Thoracic aorta (tissue), 2 donors: ENCODE results near the gene CD69. TPM values are rescaled to one million over a fixed set of nuclear protein-coding genes. Genes with fewer than 3 reads are reported as not detected.

Source experiments
- ATAC-seq: fragments of 150-250 bp; one replicate; pipeline ENCODE4 v1.8.0; 2017; ENCODE audit warnings: low read depth; ENCODE audit not compliant: insufficient number of reproducible peaks, low FRiP score
- DNase-seq: peaks from one replicate; pipeline ENCODE4 v3.0.0-alpha.2; 2020; ENCODE audit warnings: low spot score
- H3K27ac ChIP-seq, 2 donors: fragments of 200-600 bp; sonication (generic); 1 replicate in 1 of 2; 2 replicates in 1 of 2; pipeline ENCODE4 v1.5.1; 2016; ENCODE audit warnings: mild to moderate bottlenecking in 2 of 2, moderate library complexity in 2 of 2
- H3K27me3 ChIP-seq: fragments of 200-600 bp; sonication (generic); replicated peaks from 2 replicates; pipeline ENCODE4 v1.6.0; 2016; ENCODE audit warnings: mild to moderate bottlenecking; ENCODE audit not compliant: insufficient read depth
- H3K36me3 ChIP-seq: fragments of 200-600 bp; sonication (generic); one replicate; pipeline ENCODE4 v1.5.1; 2016
- H3K4me1 ChIP-seq, 2 donors: fragments of 200-600 bp; sonication (generic); 1 replicate in 1 of 2; 2 replicates in 1 of 2; pipeline versions ENCODE4 v1.5.1 to v1.6.0; 2016; ENCODE audit warnings: low read depth in 2 of 2, mild to moderate bottlenecking in 1 of 2; ENCODE audit not compliant: control insufficient read depth in 1 of 2
- H3K4me3 ChIP-seq: fragments of 200-600 bp; sonication (generic); 2 replicates; pipeline ENCODE4 v1.5.1; 2016; ENCODE audit warnings: mild to moderate bottlenecking
- H3K9me3 ChIP-seq: fragments of 200-600 bp; sonication (generic); 2 replicates; pipeline ENCODE4 v1.5.1; 2016
- CTCF ChIP-seq: fragments of 200-600 bp; sonication (generic); IDR thresholded peaks from one replicate; pipeline ENCODE4 v1.5.1; 2019; ENCODE audit warnings: antibody characterized with exemption
- total RNA-seq, 2 donors: library from RNA; depleted of rRNA; stranded (reverse); fragments of >200 nt; gene quantifications; one replicate each; pipeline versions ENCODE4 v1.1.0 to v1.2.3, GENCODE V29; 2016

The CD69 gene
- total RNA-seq, 2 donors from 2014 or later: 5.8 to 40.3 TPM

GRCh38 chr12:9754099-9754927 lies 6.4 kb downstream of the CD69 start:
- H3K36me3 ChIP-seq: no peaks in the 10 kb centered on the region
- no peak for ATAC-seq
- H3K27me3 ChIP-seq: no peaks in the 10 kb centered on the region
- no peak overlapping the region for H3K27ac ChIP-seq
- no peak overlapping the region for H3K4me3 ChIP-seq
- TF ChIP-seq CTCF: no peak
- no peaks in the 10 kb centered on the region for H3K9me3 ChIP-seq
- peaks cover 0 to 3% of the 10 kb centered on the region in 2 donors for H3K4me1 ChIP-seq
- DNase-seq: no peak

- H3K36me3 ChIP-seq: no peaks in the 10 kb centered on the region
- peaks cover 0 to 3% of the 10 kb centered on the region in 2 donors for H3K4me1 ChIP-seq
- no peaks in the 10 kb centered on the region for H3K27me3 ChIP-seq
- no peak overlapping the region for H3K27ac ChIP-seq
- no peaks in the 10 kb centered on the region for H3K9me3 ChIP-seq
- H3K4me3 ChIP-seq: no peak overlapping the region
- ATAC-seq: no peak
- TF ChIP-seq CTCF: no peak
- no peak for DNase-seq
Measured at GRCh38 chr12:9753498-9753897, 7.2 kb downstream of the CD69 start.

- peaks cover 0 to 3% of the 10 kb centered on the region in 2 donors for H3K4me1 ChIP-seq
- no peak for TF ChIP-seq CTCF
- H3K27ac ChIP-seq: no peak overlapping the region
- H3K27me3 ChIP-seq: no peaks in the 10 kb centered on the region
- no peak overlapping the region for H3K4me3 ChIP-seq
- no peak for ATAC-seq
- no peaks in the 10 kb centered on the region for H3K9me3 ChIP-seq
- no peaks in the 10 kb centered on the region for H3K36me3 ChIP-seq
- no peak for DNase-seq
Measured at GRCh38 chr12:9753073-9753472, 7.6 kb downstream of the CD69 start.

GRCh38 chr12:9752145-9752933 lies 8.4 kb downstream of the CD69 start:
- TF ChIP-seq CTCF: no peak
- Histone ChIP-seq H3K27me3 (no peaks in the 10 kb centered on the region), H3K9me3 (no peaks in the 10 kb centered on the region), H3K36me3 (no peaks in the 10 kb centered on the region), H3K4me3 (no peak overlapping the region), H3K27ac (no peak overlapping the region), H3K4me1 (peaks cover 0 to 3% of the 10 kb centered on the region in 2 donors)
- ATAC-seq (no peak), DNase-seq (no peak)
